Measurements from ENCODE around the gene NDUFS7. TPM values are rescaled to one million over a fixed set of nuclear protein-coding genes. Genes with fewer than 3 reads are reported as not detected.

Gene NDUFS7
- total and polyA plus RNA-seq, 12 donors: 4.7 to 286 (median 148) TPM

DNA sequence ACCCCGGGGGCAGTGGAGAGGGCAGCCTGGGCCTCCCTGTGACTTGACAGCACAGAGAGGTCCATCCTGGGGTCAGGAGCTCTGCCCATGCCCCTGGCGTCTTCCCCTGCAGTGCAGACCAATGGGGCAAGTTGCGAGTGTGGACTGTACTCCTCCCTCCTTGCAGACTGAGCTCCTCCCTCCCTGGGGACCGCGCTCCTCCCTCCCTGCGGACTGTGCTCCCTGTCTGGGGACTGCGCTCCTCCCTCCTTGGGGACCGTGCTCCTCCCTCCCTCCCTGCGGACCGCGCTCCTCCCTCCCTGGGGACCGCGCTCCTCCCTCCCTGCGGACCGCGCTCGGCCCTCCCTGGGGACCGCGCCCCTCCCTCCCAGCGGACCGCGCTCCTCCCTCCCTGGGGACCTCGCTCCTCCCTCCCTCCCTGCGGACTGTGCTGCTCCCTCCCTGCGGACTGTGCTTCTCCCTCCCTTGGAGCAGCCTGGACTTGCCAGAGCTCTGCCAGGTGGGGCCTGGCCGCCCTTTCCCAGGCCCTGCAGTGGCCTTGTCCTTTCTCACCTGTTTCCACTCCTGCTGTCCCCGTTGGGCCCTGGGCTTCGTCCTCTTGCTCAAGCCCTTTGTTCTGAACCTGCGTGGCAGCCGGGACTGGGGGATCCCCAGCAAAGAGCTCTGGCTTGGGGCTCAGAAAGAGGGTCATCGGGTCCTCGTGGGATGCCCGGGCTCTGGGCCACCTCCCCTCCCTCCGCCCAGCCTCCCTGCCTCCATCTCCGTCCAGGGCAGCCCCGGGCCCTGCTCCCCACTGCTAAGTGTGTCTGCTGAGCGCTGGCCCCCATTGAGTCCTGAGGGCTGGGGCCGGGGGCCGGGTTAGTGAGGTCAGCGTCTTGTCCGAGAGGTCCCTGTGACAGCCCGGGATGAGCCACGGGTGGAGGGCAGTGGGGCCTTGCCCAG lies 10.8 kb downstream of the NDUFS7 start:
- intact Hi-C loops (cut with DNase I): no loop called here
- Histone ChIP-seq H3K4me3 (no peak overlapping the region), H3K27me3 (no peaks in the 10 kb centered on the region), H3K36me3 (replicated peaks in 1 of 2) (peaks cover 0 to 34% of the 10 kb centered on the region in 2 donors), H3K4me1 (replicated peaks in 1 of 2) (no peaks in the 10 kb centered on the region), H3K27ac (no peak overlapping the region), H3K9me3 (replicated peaks in 1 of 3) (no peaks in the 10 kb centered on the region)
- 63 to 83% (median 79%) methylated on average over 28 to 43 of the region's 43 CpGs for WGBS, 4 donors
- no peak for DNase-seq
- TF ChIP-seq POLR2A (IDR thresholded peaks at IDR 0.05): no peak
- TF ChIP-seq, protein P1, sequence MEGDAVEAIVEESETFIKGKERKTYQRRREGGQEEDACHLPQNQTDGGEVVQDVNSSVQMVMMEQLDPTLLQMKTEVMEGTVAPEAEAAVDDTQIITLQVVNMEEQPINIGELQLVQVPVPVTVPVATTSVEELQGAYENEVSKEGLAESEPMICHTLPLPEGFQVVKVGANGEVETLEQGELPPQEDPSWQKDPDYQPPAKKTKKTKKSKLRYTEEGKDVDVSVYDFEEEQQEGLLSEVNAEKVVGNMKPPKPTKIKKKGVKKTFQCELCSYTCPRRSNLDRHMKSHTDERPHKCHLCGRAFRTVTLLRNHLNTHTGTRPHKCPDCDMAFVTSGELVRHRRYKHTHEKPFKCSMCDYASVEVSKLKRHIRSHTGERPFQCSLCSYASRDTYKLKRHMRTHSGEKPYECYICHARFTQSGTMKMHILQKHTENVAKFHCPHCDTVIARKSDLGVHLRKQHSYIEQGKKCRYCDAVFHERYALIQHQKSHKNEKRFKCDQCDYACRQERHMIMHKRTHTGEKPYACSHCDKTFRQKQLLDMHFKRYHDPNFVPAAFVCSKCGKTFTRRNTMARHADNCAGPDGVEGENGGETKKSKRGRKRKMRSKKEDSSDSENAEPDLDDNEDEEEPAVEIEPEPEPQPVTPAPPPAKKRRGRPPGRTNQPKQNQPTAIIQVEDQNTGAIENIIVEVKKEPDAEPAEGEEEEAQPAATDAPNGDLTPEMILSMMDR (IDR thresholded peaks at IDR 0.05): no peak

DNA sequence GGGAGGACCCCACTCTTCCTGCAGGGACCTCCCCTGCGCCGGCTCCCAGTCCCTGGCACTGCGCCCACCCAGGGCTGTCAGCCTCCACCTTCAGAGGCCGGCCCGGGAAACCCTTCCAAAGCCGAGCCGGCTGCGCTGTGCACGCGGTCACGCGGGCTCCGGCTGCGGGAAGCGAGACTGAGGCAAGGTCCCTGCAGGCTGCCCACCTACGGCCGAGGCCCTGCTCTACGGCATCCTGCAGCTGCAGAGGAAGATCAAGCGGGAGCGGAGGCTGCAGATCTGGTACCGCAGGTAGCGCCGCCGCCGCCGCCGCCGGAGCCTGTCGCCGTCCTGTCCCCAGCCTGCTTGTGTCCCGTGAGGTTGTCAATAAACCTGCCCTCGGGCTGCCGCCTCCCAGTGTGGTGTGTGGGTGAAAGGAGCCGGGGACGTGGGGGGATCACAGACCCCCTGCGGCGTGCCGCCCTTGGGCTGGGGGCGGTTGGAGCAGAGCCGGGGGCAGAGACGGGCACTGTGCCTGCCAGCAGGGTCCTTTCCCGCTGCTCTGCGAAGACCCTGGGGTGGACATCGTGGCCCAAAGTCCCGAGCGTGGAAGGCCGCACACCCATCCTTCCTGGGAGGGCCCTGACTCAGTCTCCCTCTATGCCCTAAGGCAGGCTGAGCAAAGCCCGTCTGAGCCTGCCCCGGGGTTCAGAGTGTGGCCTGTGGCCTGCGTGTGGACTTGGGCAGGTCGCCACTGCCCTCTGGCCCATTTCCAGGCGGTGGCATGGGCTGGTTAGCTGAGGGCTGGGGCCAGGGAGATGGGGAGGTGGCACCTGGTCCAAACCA lies 11.7 kb downstream of the NDUFS7 start:
- intact Hi-C loops (cut with DNase I): no loop called here
- Histone ChIP-seq H3K27me3 (no peaks in the 10 kb centered on the region), H3K4me3 (no peak overlapping the region), H3K36me3 (replicated peaks in 1 of 2) (peaks cover 0 to 33% of the 10 kb centered on the region in 2 donors), H3K4me1 (replicated peaks in 1 of 2) (peaks cover 2 to 3% of the 10 kb centered on the region in 2 donors), H3K9me3 (replicated peaks in 1 of 3) (no peaks in the 10 kb centered on the region), H3K27ac (no peak overlapping the region)
- TF ChIP-seq, protein P1 (IDR thresholded peaks at IDR 0.05): no peak
- no peak for TF ChIP-seq POLR2A (IDR thresholded peaks at IDR 0.05)
- peak in 1 of 7 donors; percentile 48 for DNase-seq
- WGBS, 4 donors: 75 to 91% (median 78%) methylated on average over 29 to 52 of the region's 52 CpGs

DNA sequence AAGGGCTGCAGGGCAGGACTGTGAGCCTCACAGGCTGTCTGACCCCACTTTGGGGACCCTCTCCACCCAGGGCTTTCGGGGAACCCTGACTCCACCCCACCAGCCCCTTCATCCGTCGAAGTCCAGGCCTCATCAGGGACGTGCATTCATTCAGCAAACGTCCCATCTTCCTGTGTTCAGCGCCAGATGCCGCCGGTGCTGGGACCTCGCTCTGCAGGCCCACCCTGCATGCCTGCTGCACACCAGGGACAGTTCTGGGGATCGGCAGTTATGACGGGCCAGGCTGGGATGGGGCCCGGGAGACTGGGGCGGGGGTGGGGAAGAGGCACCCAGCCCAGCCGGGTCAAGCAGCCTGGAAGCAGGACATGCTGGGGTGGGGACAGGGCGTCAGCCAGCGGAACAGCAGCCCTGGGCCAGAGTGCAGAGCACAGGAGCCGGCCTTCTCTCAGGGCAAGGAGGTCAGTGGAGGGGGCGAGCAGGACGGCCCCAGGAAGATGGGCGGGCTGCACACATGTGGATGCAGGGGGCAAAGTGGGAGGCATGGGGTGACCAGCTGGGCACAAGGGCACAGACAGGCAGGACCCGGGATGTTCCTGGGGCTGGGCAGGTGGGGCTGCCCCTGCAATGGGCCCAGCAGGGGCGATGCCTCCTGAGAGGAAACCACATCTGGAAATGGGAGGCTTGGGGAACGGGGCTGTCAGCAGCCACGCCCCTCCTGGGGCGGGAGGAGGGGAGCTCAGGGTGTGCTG lies 12.5 kb downstream of the NDUFS7 start:
- 35 to 46% (median 38%) methylated on average over 13 to 25 of the region's 25 CpGs for WGBS, 4 donors
- H3K9me3 ChIP-seq (replicated peaks in 1 of 3): no peaks in the 10 kb centered on the region
- H3K27me3 ChIP-seq: no peaks in the 10 kb centered on the region
- H3K4me3 ChIP-seq: no peak overlapping the region
- H3K27ac ChIP-seq: no peak overlapping the region
- TF ChIP-seq, protein P1 (IDR thresholded peaks at IDR 0.05): no peak
- no peak for TF ChIP-seq POLR2A (IDR thresholded peaks at IDR 0.05)
- intact Hi-C loops (cut with DNase I): no loop called here
- DNase-seq: no peak
- H3K4me1 ChIP-seq (replicated peaks in 1 of 2): peaks cover 10 to 11% of the 10 kb centered on the region in 2 donors
- peaks cover 0 to 25% of the 10 kb centered on the region in 2 donors for H3K36me3 ChIP-seq (replicated peaks in 1 of 2)
